Breast epithelium (tissue), 4 donors: Measurements from ENCODE around the gene ARHGEF28. TPM values are rescaled to one million over a fixed set of nuclear protein-coding genes. Genes with fewer than 3 reads are reported as not detected.

Experiments used
- DNase-seq, 2 donors: peaks; one replicate each; pipeline ENCODE4 v3.0.0-alpha.2; 2019; ENCODE audit warnings: low spot score in 2 of 2
- H3K27ac ChIP-seq, 2 donors: fragments of 200-600 bp; sonication (generic) in 1 of 2; one replicate each; pipeline ENCODE4 v1.5.1; 2016 to 2019; ENCODE audit warnings: mild to moderate bottlenecking in 1 of 2
- H3K27me3 ChIP-seq, 2 donors: fragments of 200-600 bp; sonication (generic) in 1 of 2; one replicate each; pipeline versions ENCODE4 v1.5.1 to v1.6.0; 2017 to 2019; ENCODE audit warnings: control low read depth in 1 of 2, mild to moderate bottlenecking in 1 of 2
- H3K36me3 ChIP-seq: fragments of 200-600 bp; one replicate; pipeline ENCODE4 v1.5.1; 2019
- H3K4me1 ChIP-seq, 2 donors: fragments of 200-600 bp; sonication (generic); one replicate each; pipeline ENCODE4 v1.5.1; 2016 to 2019; ENCODE audit warnings: control low read depth in 1 of 2
- H3K4me3 ChIP-seq, 3 donors: fragments of 200-600 bp; sonication (generic); 1 replicate in 2 of 3; 2 replicates in 1 of 3; pipeline ENCODE4 v1.5.1; 2016 to 2019; ENCODE audit warnings: mild to moderate bottlenecking in 3 of 3, moderate library complexity in 2 of 3
- H3K9me3 ChIP-seq, 2 donors: fragments of 200-600 bp; sonication (generic) in 1 of 2; one replicate each; pipeline ENCODE4 v1.5.1; 2016 to 2019; ENCODE audit warnings: control low read depth in 1 of 2
- POLR2A ChIP-seq: fragments of 450-650 bp; IDR thresholded peaks from one replicate; pipeline ENCODE4 v1.6.1; 2016; ENCODE audit warnings: antibody characterized with exemption, mild to moderate bottlenecking, moderate library complexity
- POLR2AphosphoS5 ChIP-seq, 3 donors: sonication (generic); formaldehyde crosslinking; IDR thresholded peaks; one replicate each; pipeline ENCODE4 v1.6.1; 2017; ENCODE audit warnings: antibody characterized with exemption in 3 of 3
- intact Hi-C: fragments of 100-400 bp; cut with DNase I; formaldehyde crosslinking; loops from one replicate; pipeline ENCODE4 v1.15.1; 2023; ENCODE audit warnings: low total_unique reads
- total RNA-seq, 3 donors: library from RNA; depleted of rRNA; stranded (reverse); fragments of >200 nt; gene quantifications; one replicate each; pipeline ENCODE4 v1.1.0, GENCODE V29; 2016
- TF ChIP-seq, protein P1 (sequence below), 3 donors: fragments of 450-650 bp; IDR thresholded peaks; one replicate each; pipeline ENCODE4 v1.5.1; 2016 to 2017; ENCODE audit warnings: antibody characterized with exemption in 3 of 3, mild to moderate bottlenecking in 3 of 3, moderate library complexity in 3 of 3

The ARHGEF28 gene
- total RNA-seq, 3 donors from 2014 or later = 11.4 to 65.4 (median 31.5) TPM

DNA sequence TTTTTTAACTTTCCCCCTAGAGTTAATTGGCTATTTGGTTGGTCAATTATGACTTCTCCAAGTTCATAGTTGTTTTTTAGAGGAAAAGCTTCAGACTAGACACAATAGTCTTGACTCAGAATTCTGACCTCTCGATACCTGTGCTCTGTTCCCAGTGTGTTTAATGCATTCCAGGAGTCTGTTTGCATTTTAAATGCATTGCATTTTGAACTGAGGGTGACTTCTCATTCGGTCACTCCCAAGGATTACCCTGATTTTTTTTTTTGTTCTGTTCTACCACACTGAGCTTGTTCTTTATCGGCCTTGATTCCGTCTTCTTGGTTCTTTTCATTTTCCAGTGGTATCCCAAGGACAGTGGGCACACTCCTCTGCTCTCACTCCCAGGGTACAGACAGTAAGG, 16.3 kb downstream of the ARHGEF28 start:
- H3K9me3 ChIP-seq = no peaks in the 10 kb centered on the region
- no peak for DNase-seq
- H3K36me3 ChIP-seq = no peaks in the 10 kb centered on the region
- no peaks in the 10 kb centered on the region for H3K4me1 ChIP-seq
- intact Hi-C loops = no loop called here
- H3K27ac ChIP-seq = no peak overlapping the region
- H3K27me3 ChIP-seq = no peaks in the 10 kb centered on the region
- H3K4me3 ChIP-seq = no peak overlapping the region
- TF ChIP-seq POLR2AphosphoS5 (IDR thresholded peaks at IDR 0.05) (no peak), POLR2A (no peak)
- TF ChIP-seq, protein P1, sequence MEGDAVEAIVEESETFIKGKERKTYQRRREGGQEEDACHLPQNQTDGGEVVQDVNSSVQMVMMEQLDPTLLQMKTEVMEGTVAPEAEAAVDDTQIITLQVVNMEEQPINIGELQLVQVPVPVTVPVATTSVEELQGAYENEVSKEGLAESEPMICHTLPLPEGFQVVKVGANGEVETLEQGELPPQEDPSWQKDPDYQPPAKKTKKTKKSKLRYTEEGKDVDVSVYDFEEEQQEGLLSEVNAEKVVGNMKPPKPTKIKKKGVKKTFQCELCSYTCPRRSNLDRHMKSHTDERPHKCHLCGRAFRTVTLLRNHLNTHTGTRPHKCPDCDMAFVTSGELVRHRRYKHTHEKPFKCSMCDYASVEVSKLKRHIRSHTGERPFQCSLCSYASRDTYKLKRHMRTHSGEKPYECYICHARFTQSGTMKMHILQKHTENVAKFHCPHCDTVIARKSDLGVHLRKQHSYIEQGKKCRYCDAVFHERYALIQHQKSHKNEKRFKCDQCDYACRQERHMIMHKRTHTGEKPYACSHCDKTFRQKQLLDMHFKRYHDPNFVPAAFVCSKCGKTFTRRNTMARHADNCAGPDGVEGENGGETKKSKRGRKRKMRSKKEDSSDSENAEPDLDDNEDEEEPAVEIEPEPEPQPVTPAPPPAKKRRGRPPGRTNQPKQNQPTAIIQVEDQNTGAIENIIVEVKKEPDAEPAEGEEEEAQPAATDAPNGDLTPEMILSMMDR (IDR thresholded peaks at IDR 0.05) = no peak

DNA sequence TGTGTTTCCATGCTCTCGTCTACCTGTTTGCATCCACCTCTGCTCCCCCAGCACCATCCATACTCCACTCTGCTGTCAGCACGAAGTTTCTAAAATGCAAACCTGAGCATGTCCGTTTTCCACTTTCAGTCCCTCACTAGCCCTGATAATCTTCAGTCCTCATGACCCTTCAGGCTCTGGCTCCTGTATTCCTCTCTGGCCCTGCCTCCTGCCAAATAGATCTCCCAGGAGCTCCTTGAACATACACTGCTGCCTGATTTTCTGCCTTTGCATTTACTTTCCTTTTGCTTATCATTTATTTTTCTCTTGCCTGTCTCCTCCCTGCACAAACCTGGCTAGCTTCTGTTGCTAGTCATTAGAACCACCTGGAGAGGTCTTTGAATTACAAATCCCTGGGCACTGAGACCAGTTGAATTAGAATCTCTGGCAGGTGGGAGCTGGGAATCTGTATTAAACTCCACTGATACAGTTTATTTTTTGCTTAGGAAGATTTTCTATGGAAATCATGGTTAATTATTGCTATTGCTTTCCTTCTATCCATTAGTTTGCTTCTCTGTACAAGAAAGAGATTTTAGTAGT, 18.5 kb downstream of the ARHGEF28 start:
- Histone ChIP-seq H3K4me1 (no peaks in the 10 kb centered on the region), H3K9me3 (no peaks in the 10 kb centered on the region), H3K36me3 (no peaks in the 10 kb centered on the region), H3K27me3 (no peaks in the 10 kb centered on the region), H3K27ac (no peak overlapping the region), H3K4me3 (no peak overlapping the region)
- no peak for DNase-seq
- TF ChIP-seq POLR2A (no peak), POLR2AphosphoS5 (IDR thresholded peaks at IDR 0.05) (no peak)
- TF ChIP-seq, protein P1 (IDR thresholded peaks at IDR 0.05) = no peak
- intact Hi-C loops = no loop called here

DNA sequence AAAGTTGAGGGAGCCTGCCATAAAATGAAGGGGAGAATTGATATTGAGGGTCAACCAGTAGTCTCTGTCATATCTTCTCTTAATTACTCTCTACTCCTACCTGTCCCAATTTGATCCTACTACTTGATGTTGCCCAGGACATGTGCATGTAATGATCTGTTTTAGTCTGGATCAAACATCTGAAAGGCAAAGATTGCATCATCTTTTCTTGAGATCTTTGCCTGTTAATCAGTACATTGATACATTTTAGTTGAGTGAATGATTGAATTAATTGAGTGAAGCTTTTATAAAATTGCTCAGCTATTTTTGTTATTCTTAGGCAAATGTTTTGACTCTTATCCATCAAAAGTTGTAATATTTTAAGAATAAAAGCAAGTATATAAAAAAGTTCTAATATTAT, 21.7 kb downstream of the ARHGEF28 start:
- DNase-seq = no peak
- Histone ChIP-seq H3K9me3 (no peaks in the 10 kb centered on the region), H3K4me1 (no peaks in the 10 kb centered on the region), H3K27ac (no peak overlapping the region), H3K36me3 (no peaks in the 10 kb centered on the region), H3K27me3 (no peaks in the 10 kb centered on the region), H3K4me3 (no peak overlapping the region)
- intact Hi-C loops = no loop called here
- no peak for TF ChIP-seq POLR2AphosphoS5 (IDR thresholded peaks at IDR 0.05)
- no peak for TF ChIP-seq POLR2A
- TF ChIP-seq, protein P1 (IDR thresholded peaks at IDR 0.05) = no peak

DNA sequence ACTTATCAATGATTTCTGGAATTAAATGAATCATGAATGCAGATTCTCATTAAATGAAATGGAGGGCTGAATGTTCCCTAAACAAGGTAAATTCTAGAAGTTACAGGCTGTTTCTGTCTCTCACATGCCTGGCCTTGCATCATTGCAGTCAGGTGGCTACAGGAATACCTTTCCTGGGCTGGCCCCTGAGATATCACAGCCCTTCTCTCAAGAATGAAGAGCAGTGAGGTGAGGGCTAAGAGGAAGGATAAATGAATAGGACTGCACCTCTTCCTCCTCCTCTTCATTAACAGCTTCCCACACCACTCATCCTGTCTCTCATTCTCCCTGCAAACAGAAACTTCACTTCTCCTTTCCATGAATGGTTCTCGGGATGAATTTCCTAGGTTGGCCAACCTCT, 22.5 kb downstream of the ARHGEF28 start:
- intact Hi-C loops = no loop called here
- no peak for DNase-seq
- no peak overlapping the region for H3K27ac ChIP-seq
- no peaks in the 10 kb centered on the region for H3K27me3 ChIP-seq
- H3K4me1 ChIP-seq = no peaks in the 10 kb centered on the region
- H3K36me3 ChIP-seq = no peaks in the 10 kb centered on the region
- no peak for TF ChIP-seq POLR2AphosphoS5 (IDR thresholded peaks at IDR 0.05)
- TF ChIP-seq, protein P1 (IDR thresholded peaks at IDR 0.05) = no peak
- no peak for TF ChIP-seq POLR2A
- no peak overlapping the region for H3K4me3 ChIP-seq
- H3K9me3 ChIP-seq = no peaks in the 10 kb centered on the region

DNA sequence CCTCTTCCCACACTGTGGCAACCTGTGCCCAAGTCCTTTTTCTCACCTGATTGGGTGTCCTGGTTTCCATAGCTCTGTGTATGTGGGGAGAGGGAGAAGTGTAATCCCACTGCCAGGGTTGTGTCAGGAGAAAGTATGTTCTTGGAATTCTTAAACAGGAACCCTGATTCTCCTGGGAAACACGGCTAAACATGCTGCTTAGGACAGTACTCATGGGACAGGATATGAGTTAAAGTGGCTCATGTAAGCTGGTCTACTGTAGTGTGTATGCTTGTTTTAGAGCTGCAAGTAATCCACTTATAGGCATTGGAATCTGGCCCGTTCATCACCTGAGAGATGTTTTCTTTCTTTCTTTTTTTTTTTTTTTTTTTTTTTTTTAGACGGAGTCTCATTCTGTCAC, 23.9 kb downstream of the ARHGEF28 start:
- TF ChIP-seq, protein P1 (IDR thresholded peaks at IDR 0.05) = no peak
- no peak for TF ChIP-seq POLR2A
- TF ChIP-seq POLR2AphosphoS5 (IDR thresholded peaks at IDR 0.05) = no peak

More for the DNA sequence above, 23.9 kb downstream of the ARHGEF28 start:
- no peaks in the 10 kb centered on the region for H3K4me1 ChIP-seq
- no peaks in the 10 kb centered on the region for H3K36me3 ChIP-seq
- intact Hi-C loops = no loop called here
- no peak for DNase-seq
- no peaks in the 10 kb centered on the region for H3K9me3 ChIP-seq
- no peak overlapping the region for H3K27ac ChIP-seq
- no peaks in the 10 kb centered on the region for H3K27me3 ChIP-seq
- H3K4me3 ChIP-seq = no peak overlapping the region
